PC-3 (cell line): ENCODE results near the gene FBN2. TPM values are rescaled to one million over a fixed set of nuclear protein-coding genes. Genes with fewer than 3 reads are reported as not detected.

Experiments used
- ATAC-seq: fragments of 200-7000 bp; cut with Tn5 transposase; 2 replicates; pipeline ENCODE4 v1.9.1; 2020; ENCODE audit warnings: mild to moderate bottlenecking, moderate library complexity
- BruUV-seq: library from RNA; stranded (reverse); fragments of 400-500 nt; replicated peaks from 2 replicates; lab custom pipeline; 2021; lab: Mats Ljungman, UMichigan
- CTCF ChIA-PET: fragments of 300-600 bp; sonication (Branson Sonifier 250); formaldehyde crosslinking; loops from one replicate; lab custom pipeline; 2022; ENCODE audit warnings: antibody characterized with exemption; lab: Charles Lee
- POLR2A ChIA-PET: fragments of 300-600 bp; sonication (Branson Sonifier 250); formaldehyde crosslinking; loops from one replicate; lab custom pipeline; 2022; ENCODE audit warnings: antibody characterized with exemption; ENCODE audit not compliant: unreplicated experiment; lab: Charles Lee
- DNase-seq: peaks from one replicate; pipeline ENCODE4 v3.0.0-alpha.2; 2015
- H2AFZ ChIP-seq: fragments of 300-600 bp; sonication (generic); 2 replicates; pipeline ENCODE4 v1.6.0; 2016; ENCODE audit warnings: antibody characterized with exemption, low read length
- H3F3A ChIP-seq: fragments of 300-600 bp; sonication (generic); one replicate; pipeline ENCODE4 v1.6.0; 2017; ENCODE audit warnings: antibody characterized with exemption, low read length, control low read depth, mild to moderate bottlenecking; ENCODE audit not compliant: unreplicated experiment
- H3K27ac ChIP-seq: fragments of 300-600 bp; sonication (generic); 2 replicates; pipeline ENCODE4 v1.5.1; 2016; ENCODE audit warnings: mild to moderate bottlenecking, low read length
- H3K27me3 ChIP-seq: fragments of 300-600 bp; sonication (generic); 2 replicates; pipeline ENCODE4 v1.6.1; 2016; ENCODE audit warnings: low read length, mixed read lengths
- H3K36me3 ChIP-seq: fragments of 300-600 bp; sonication (generic); 2 replicates; pipeline ENCODE4 v1.6.1; 2016; ENCODE audit warnings: low read depth, mixed run types, low read length, mixed read lengths
- H3K4me1 ChIP-seq: fragments of 300-600 bp; sonication (generic); 2 replicates; pipeline ENCODE4 v1.5.1; 2016; ENCODE audit warnings: low read length; ENCODE audit not compliant: insufficient read depth
- H3K4me2 ChIP-seq: fragments of 300-600 bp; sonication (generic); 2 replicates; pipeline ENCODE4 v1.6.0; 2016; ENCODE audit warnings: low read length
- H3K4me3 ChIP-seq: fragments of 300-600 bp; sonication (generic); 2 replicates; pipeline ENCODE4 v1.5.1; 2016; ENCODE audit warnings: mild to moderate bottlenecking, low read length, mixed read lengths
- H3K79me2 ChIP-seq: fragments of 300-600 bp; sonication (generic); 2 replicates; pipeline ENCODE4 v1.6.1; 2017; ENCODE audit warnings: low read length, mixed read lengths
- H3K9ac ChIP-seq: fragments of 300-600 bp; sonication (generic); 2 replicates; pipeline ENCODE4 v1.6.0; 2016; ENCODE audit warnings: mild to moderate bottlenecking, low read length
- H3K9me2 ChIP-seq: fragments of 300-600 bp; sonication (generic); replicated peaks from 2 replicates; pipeline ENCODE4 v1.6.1; 2016; ENCODE audit warnings: mixed run types, low read length, mixed read lengths
- H3K9me3 ChIP-seq: fragments of 300-600 bp; sonication (generic); 2 replicates; pipeline ENCODE4 v1.6.1; 2016; ENCODE audit warnings: low read length, mixed read lengths
- H4K20me1 ChIP-seq: fragments of 300-600 bp; sonication (generic); 2 replicates; pipeline ENCODE4 v1.6.1; 2016; ENCODE audit warnings: low read length, mixed read lengths
- CTCF ChIP-seq: fragments of 300-600 bp; sonication (generic); conservative IDR thresholded peaks from 2 replicates; pipeline ENCODE4 v1.5.1; 2017; ENCODE audit warnings: antibody characterized with exemption, low read depth, mild to moderate bottlenecking, low read length
- EZH2 ChIP-seq: fragments of 300-600 bp; sonication (generic); IDR thresholded peaks from one replicate; pipeline ENCODE4 v1.6.1; 2017; ENCODE audit warnings: antibody characterized with exemption, mild to moderate bottlenecking, low read length; ENCODE audit not compliant: unreplicated experiment
- EZH2phosphoT487 ChIP-seq: fragments of 300-600 bp; sonication (generic); IDR thresholded peaks from 2 replicates; pipeline ENCODE4 v1.6.1; 2018; ENCODE audit warnings: mild to moderate bottlenecking, antibody characterized with exemption, low read length, borderline replicate concordance
- intact Hi-C: fragments of 100-400 bp; cut with micrococcal nuclease; formaldehyde crosslinking; loops from 2 replicates; pipeline ENCODE4 v1.9.0; 2023
- total RNA-seq: library from RNA; depleted of rRNA; stranded (reverse); fragments of >200 nt; gene quantifications from 2 replicates; pipeline ENCODE4 v1.2.3, GENCODE V29; 2014

FBN2 gene
- total RNA-seq, 1 experiment from 2014 or later = 45.2 TPM

DNA sequence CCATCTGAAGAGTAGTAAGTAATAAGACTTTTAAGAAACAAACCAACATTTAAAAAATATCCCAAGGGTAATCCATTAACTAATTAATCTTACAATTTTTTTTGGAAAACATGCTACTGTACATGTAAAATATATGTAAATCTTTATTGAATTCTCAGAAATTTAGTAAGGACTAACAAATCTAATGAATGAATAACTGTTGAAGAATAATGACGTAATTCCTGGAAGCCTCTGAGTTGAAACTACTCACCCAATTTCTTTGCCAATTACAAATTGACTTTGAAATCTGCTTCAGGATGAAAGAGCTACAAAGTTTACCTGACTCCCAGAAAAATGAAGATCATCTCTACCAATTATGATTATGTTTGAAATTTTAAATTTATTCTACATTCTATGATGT is 21.1 kb downstream of the FBN2 start:
- H3F3A ChIP-seq = no peaks in the 10 kb centered on the region
- H3K9ac ChIP-seq = no peak overlapping the region
- H3K27ac ChIP-seq = no peak overlapping the region
- H3K79me2 ChIP-seq = no peaks in the 10 kb centered on the region
- H3K27me3 ChIP-seq = no peaks in the 10 kb centered on the region
- no peaks in the 10 kb centered on the region for H3K9me3 ChIP-seq
- ATAC-seq (no peak), DNase-seq (no peak)
- H4K20me1 ChIP-seq = no peaks in the 10 kb centered on the region
- H3K9me2 ChIP-seq = no peaks in the 10 kb centered on the region
- H3K4me3 ChIP-seq = no peak overlapping the region
- BruUV-seq = no TSS peak
- ChIA-PET CTCF (no interaction called here), POLR2A (no interaction called here)
- no peak overlapping the region for H2AFZ ChIP-seq
- no peaks in the 10 kb centered on the region for H3K4me1 ChIP-seq
- H3K4me2 ChIP-seq = no peak overlapping the region
- intact Hi-C loops = no loop called here
- TF ChIP-seq EZH2phosphoT487 (no peak), EZH2 (no peak), CTCF (no peak)
- H3K36me3 ChIP-seq = peaks cover 23% of the 10 kb centered on the region

- no TSS peak for BruUV-seq
Observed at GRCh38 chr5:128513806-128514205, 24.2 kb downstream of the FBN2 start.

DNA sequence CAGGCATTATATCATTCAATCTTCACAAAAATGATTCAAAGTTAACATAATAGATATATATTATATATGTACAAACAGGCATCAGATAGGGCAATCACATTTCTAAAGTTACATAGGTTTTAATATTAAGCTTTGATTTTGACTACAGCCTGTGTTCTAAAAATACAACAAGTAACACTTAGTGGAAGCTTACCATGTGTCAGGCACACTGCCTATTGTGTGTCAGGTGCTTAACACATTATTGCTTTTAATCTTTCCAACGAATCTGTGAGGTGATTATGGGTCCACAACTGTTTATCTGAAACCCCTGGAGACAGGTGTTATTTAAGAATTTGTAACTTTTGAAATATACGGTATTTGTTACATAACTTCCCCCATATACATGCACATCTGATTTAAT is 25.2 kb downstream of the FBN2 start:
- ATAC-seq (no peak), DNase-seq (no peak)
- ChIA-PET CTCF (interaction anchor here (0.6 kb wide), 1 partner anchor 160 kb away, joined by 4 read pairs; no protein-coding TSS in a partner anchor), POLR2A (no interaction called here)
- BruUV-seq = no TSS peak
- TF ChIP-seq EZH2phosphoT487 = no peak
- TF ChIP-seq EZH2 = no peak
- TF ChIP-seq CTCF = no peak
- no peak overlapping the region for H3K27ac ChIP-seq
- intact Hi-C loops = no loop called here
- H3K27me3 ChIP-seq = no peaks in the 10 kb centered on the region
- H3K4me3 ChIP-seq = no peak overlapping the region
- no peak overlapping the region for H3K4me2 ChIP-seq
- no peaks in the 10 kb centered on the region for H3K79me2 ChIP-seq
- no peaks in the 10 kb centered on the region for H3K4me1 ChIP-seq
- no peak overlapping the region for H3K9ac ChIP-seq
- no peaks in the 10 kb centered on the region for H4K20me1 ChIP-seq
- peaks cover 13% of the 10 kb centered on the region for H3K36me3 ChIP-seq
- H3K9me2 ChIP-seq = no peaks in the 10 kb centered on the region
- no peaks in the 10 kb centered on the region for H3K9me3 ChIP-seq
- no peaks in the 10 kb centered on the region for H3F3A ChIP-seq
- H2AFZ ChIP-seq = no peak overlapping the region

More at GRCh38 chr5:128513806-128514205, 24.2 kb downstream of the FBN2 start:
- no peak overlapping the region for H3K4me2 ChIP-seq
- H3K9me2 ChIP-seq = no peaks in the 10 kb centered on the region
- H3K4me1 ChIP-seq = no peaks in the 10 kb centered on the region
- DNase-seq (no peak), ATAC-seq (no peak)
- H2AFZ ChIP-seq = no peak overlapping the region
- TF ChIP-seq EZH2 = no peak
- no peaks in the 10 kb centered on the region for H3K27me3 ChIP-seq
- H3K4me3 ChIP-seq = no peak overlapping the region
- H3K9ac ChIP-seq = no peak overlapping the region
- peaks cover 23% of the 10 kb centered on the region for H3K36me3 ChIP-seq
- no peaks in the 10 kb centered on the region for H4K20me1 ChIP-seq
- no peaks in the 10 kb centered on the region for H3K79me2 ChIP-seq
- ChIA-PET POLR2A (no interaction called here), CTCF (no interaction called here)
- no peak overlapping the region for H3K27ac ChIP-seq
- intact Hi-C loops = no loop called here
- H3F3A ChIP-seq = no peaks in the 10 kb centered on the region
- no peaks in the 10 kb centered on the region for H3K9me3 ChIP-seq
